ENCODE data around the gene DAGLB.

The DAGLB gene

GRCh38 chr7:6440381-6440780 is 7.4 kb downstream of the DAGLB start:
- no peak overlapping the region for H3K9ac ChIP-seq (ENCODE audit: low read length)
- H3K27me3 ChIP-seq (ENCODE audit: control insufficient read depth in 1 of 2, insufficient read depth in 2 of 2, low read length in 2 of 2), result no peaks in the 10 kb centered on the region
- no peak overlapping the region for H3K27ac ChIP-seq (ENCODE audit: low read depth, low read length)
- H3K36me3 ChIP-seq (ENCODE audit: insufficient read depth, low read length), result peaks cover 14% of the 10 kb centered on the region
- peaks cover 10% of the 10 kb centered on the region for H3K4me1 ChIP-seq (ENCODE audit: insufficient read depth, low read length)
- no peak overlapping the region for H3K4me3 ChIP-seq (ENCODE audit: low read depth in 1 of 2, low read length in 2 of 2)
- H3K9me3 ChIP-seq (ENCODE audit: low read length), result no peaks in the 10 kb centered on the region

GRCh38 chr7:6438427-6438826 is 9.3 kb downstream of the DAGLB start:
- Histone ChIP-seq H3K4me3 (ENCODE audit: low read depth in 1 of 2, low read length in 2 of 2) (no peak overlapping the region), H3K9ac (ENCODE audit: low read length) (no peak overlapping the region), H3K27ac (ENCODE audit: low read depth, low read length) (no peak overlapping the region), H3K36me3 (ENCODE audit: insufficient read depth, low read length) (peaks cover 2% of the 10 kb centered on the region), H3K27me3 (ENCODE audit: control insufficient read depth in 1 of 2, insufficient read depth in 2 of 2, low read length in 2 of 2) (no peaks in the 10 kb centered on the region), H3K4me1 (ENCODE audit: insufficient read depth, low read length) (peaks cover 5% of the 10 kb centered on the region), H3K9me3 (ENCODE audit: low read length) (no peaks in the 10 kb centered on the region)

- H3K27me3 ChIP-seq (ENCODE audit: control insufficient read depth in 1 of 2, insufficient read depth in 2 of 2, low read length in 2 of 2), result no peaks in the 10 kb centered on the region
- no peak overlapping the region for H3K4me3 ChIP-seq (ENCODE audit: low read depth in 1 of 2, low read length in 2 of 2)
- no peaks in the 10 kb centered on the region for H3K36me3 ChIP-seq (ENCODE audit: insufficient read depth, low read length)
- H3K9me3 ChIP-seq (ENCODE audit: low read length), result no peaks in the 10 kb centered on the region
- H3K9ac ChIP-seq (ENCODE audit: low read length), result no peak overlapping the region
- peaks cover 5% of the 10 kb centered on the region for H3K4me1 ChIP-seq (ENCODE audit: insufficient read depth, low read length)
- H3K27ac ChIP-seq (ENCODE audit: low read depth, low read length), result no peak overlapping the region
Measured at GRCh38 chr7:6437251-6437650, 10.5 kb downstream of the DAGLB start.

GRCh38 chr7:6436385-6436685 is 11.4 kb downstream of the DAGLB start:
- no peak overlapping the region for H3K4me3 ChIP-seq (ENCODE audit: low read depth in 1 of 2, low read length in 2 of 2)
- no peaks in the 10 kb centered on the region for H3K9me3 ChIP-seq (ENCODE audit: low read length)
- no peaks in the 10 kb centered on the region for H3K27me3 ChIP-seq (ENCODE audit: control insufficient read depth in 1 of 2, insufficient read depth in 2 of 2, low read length in 2 of 2)
- H3K9ac ChIP-seq (ENCODE audit: low read length), result no peak overlapping the region
- H3K36me3 ChIP-seq (ENCODE audit: insufficient read depth, low read length), result no peaks in the 10 kb centered on the region
- peaks cover 5% of the 10 kb centered on the region for H3K4me1 ChIP-seq (ENCODE audit: insufficient read depth, low read length)
- no peak overlapping the region for H3K27ac ChIP-seq (ENCODE audit: low read depth, low read length)

GRCh38 chr7:6435486-6436384 is 12.0 kb downstream of the DAGLB start:
- Histone ChIP-seq H3K27ac (ENCODE audit: low read depth, low read length) (peak overlapping the region; percentile 47), H3K27me3 (ENCODE audit: control insufficient read depth in 1 of 2, insufficient read depth in 2 of 2, low read length in 2 of 2) (no peaks in the 10 kb centered on the region), H3K36me3 (ENCODE audit: insufficient read depth, low read length) (no peaks in the 10 kb centered on the region), H3K9me3 (ENCODE audit: low read length) (no peaks in the 10 kb centered on the region), H3K4me1 (ENCODE audit: insufficient read depth, low read length) (peaks cover 5% of the 10 kb centered on the region), H3K4me3 (ENCODE audit: low read depth in 1 of 2, low read length in 2 of 2) (no peak overlapping the region), H3K9ac (ENCODE audit: low read length) (no peak overlapping the region)

GRCh38 chr7:6433784-6434615 is 13.8 kb downstream of the DAGLB start:
- peaks cover 5% of the 10 kb centered on the region for H3K4me1 ChIP-seq (ENCODE audit: insufficient read depth, low read length)
- H3K27me3 ChIP-seq (ENCODE audit: control insufficient read depth in 1 of 2, insufficient read depth in 2 of 2, low read length in 2 of 2), result no peaks in the 10 kb centered on the region
- no peak overlapping the region for H3K4me3 ChIP-seq (ENCODE audit: low read depth in 1 of 2, low read length in 2 of 2)
- no peak overlapping the region for H3K27ac ChIP-seq (ENCODE audit: low read depth, low read length)
- no peaks in the 10 kb centered on the region for H3K36me3 ChIP-seq (ENCODE audit: insufficient read depth, low read length)
- H3K9me3 ChIP-seq (ENCODE audit: low read length), result no peaks in the 10 kb centered on the region
- H3K9ac ChIP-seq (ENCODE audit: low read length), result no peak overlapping the region

- Histone ChIP-seq H3K9ac (ENCODE audit: low read length) (no peak overlapping the region), H3K27ac (ENCODE audit: low read depth, low read length) (no peak overlapping the region), H3K4me1 (ENCODE audit: insufficient read depth, low read length) (peaks cover 5% of the 10 kb centered on the region), H3K36me3 (ENCODE audit: insufficient read depth, low read length) (peaks cover 2% of the 10 kb centered on the region), H3K4me3 (ENCODE audit: low read depth in 1 of 2, low read length in 2 of 2) (no peak overlapping the region), H3K27me3 (ENCODE audit: control insufficient read depth in 1 of 2, insufficient read depth in 2 of 2, low read length in 2 of 2) (no peaks in the 10 kb centered on the region), H3K9me3 (ENCODE audit: low read length) (no peaks in the 10 kb centered on the region)
Measured at GRCh38 chr7:6432781-6433180, 15.0 kb downstream of the DAGLB start.

GRCh38 chr7:6430974-6431373 is 16.8 kb downstream of the DAGLB start:
- H3K27ac ChIP-seq (ENCODE audit: low read depth, low read length), result no peak overlapping the region
- H3K9ac ChIP-seq (ENCODE audit: low read length), result no peak overlapping the region
- peaks cover 7% of the 10 kb centered on the region for H3K36me3 ChIP-seq (ENCODE audit: insufficient read depth, low read length)
- no peak overlapping the region for H3K4me3 ChIP-seq (ENCODE audit: low read depth in 1 of 2, low read length in 2 of 2)
- peaks cover 5% of the 10 kb centered on the region for H3K4me1 ChIP-seq (ENCODE audit: insufficient read depth, low read length)
- no peaks in the 10 kb centered on the region for H3K9me3 ChIP-seq (ENCODE audit: low read length)
- no peaks in the 10 kb centered on the region for H3K27me3 ChIP-seq (ENCODE audit: control insufficient read depth in 1 of 2, insufficient read depth in 2 of 2, low read length in 2 of 2)

GRCh38 chr7:6430271-6430940 is 17.3 kb downstream of the DAGLB start:
- peaks cover 12% of the 10 kb centered on the region for H3K36me3 ChIP-seq (ENCODE audit: insufficient read depth, low read length)
- no peak overlapping the region for H3K4me3 ChIP-seq (ENCODE audit: low read depth in 1 of 2, low read length in 2 of 2)
- no peak overlapping the region for H3K9ac ChIP-seq (ENCODE audit: low read length)
- no peaks in the 10 kb centered on the region for H3K27me3 ChIP-seq (ENCODE audit: control insufficient read depth in 1 of 2, insufficient read depth in 2 of 2, low read length in 2 of 2)
- peaks cover 2% of the 10 kb centered on the region for H3K4me1 ChIP-seq (ENCODE audit: insufficient read depth, low read length)
- H3K27ac ChIP-seq (ENCODE audit: low read depth, low read length), result no peak overlapping the region
- no peaks in the 10 kb centered on the region for H3K9me3 ChIP-seq (ENCODE audit: low read length)

GRCh38 chr7:6425948-6426347 is 21.8 kb downstream of the DAGLB start:
- Histone ChIP-seq H3K9ac (ENCODE audit: low read length) (no peak overlapping the region), H3K4me3 (ENCODE audit: low read depth in 1 of 2, low read length in 2 of 2) (no peak overlapping the region), H3K9me3 (ENCODE audit: low read length) (no peaks in the 10 kb centered on the region), H3K27me3 (ENCODE audit: control insufficient read depth in 1 of 2, insufficient read depth in 2 of 2, low read length in 2 of 2) (no peaks in the 10 kb centered on the region), H3K4me1 (ENCODE audit: insufficient read depth, low read length) (no peaks in the 10 kb centered on the region), H3K36me3 (ENCODE audit: insufficient read depth, low read length) (peaks cover 18% of the 10 kb centered on the region), H3K27ac (ENCODE audit: low read depth, low read length) (no peak overlapping the region)

GRCh38 chr7:6423942-6424701 is 23.6 kb downstream of the DAGLB start:
- H3K27ac ChIP-seq (ENCODE audit: low read depth, low read length), result no peak overlapping the region
- no peaks in the 10 kb centered on the region for H3K27me3 ChIP-seq (ENCODE audit: control insufficient read depth in 1 of 2, insufficient read depth in 2 of 2, low read length in 2 of 2)
- H3K9me3 ChIP-seq (ENCODE audit: low read length), result no peaks in the 10 kb centered on the region
- H3K4me3 ChIP-seq (ENCODE audit: low read depth in 1 of 2, low read length in 2 of 2), result no peak overlapping the region
- H3K9ac ChIP-seq (ENCODE audit: low read length), result no peak overlapping the region
- H3K4me1 ChIP-seq (ENCODE audit: insufficient read depth, low read length), result no peaks in the 10 kb centered on the region
- H3K36me3 ChIP-seq (ENCODE audit: insufficient read depth, low read length), result peaks cover 24% of the 10 kb centered on the region
